Measurements from ENCODE around the gene EXOC6B.

The EXOC6B gene

DNA sequence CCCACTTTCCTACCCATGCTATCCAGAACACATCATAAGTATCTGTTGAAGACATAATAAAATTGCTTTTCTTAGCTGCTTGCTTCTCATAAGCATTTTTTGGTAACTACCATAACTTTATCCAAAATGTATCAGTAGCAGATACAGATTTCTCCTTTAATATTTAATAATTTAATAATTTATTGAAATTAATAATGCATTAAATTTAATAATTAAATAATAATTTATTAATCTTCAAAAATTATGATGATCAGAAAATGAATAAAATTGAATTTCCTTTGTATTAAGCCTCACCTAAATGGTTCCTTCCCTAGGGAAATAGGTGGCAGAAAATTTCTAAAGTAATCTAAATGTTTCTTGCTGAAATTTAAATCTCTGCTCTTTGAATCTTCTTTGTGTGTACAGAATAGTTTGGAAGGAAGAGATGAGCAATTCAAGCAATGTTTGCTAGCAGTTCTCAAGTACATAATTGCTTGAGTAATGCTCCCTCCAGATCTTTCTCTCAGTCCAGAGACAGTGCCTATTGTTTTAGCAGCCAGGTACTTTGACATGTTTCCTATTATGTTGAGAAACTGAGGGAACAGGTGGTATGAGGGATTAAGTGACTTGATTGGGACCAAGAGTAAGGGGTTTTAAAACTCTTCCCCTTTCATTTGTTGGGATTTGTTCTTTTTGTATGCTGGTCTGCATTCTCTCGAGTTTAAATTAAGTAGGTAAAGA lies 555.1 kb downstream of the EXOC6B start:
- Histone ChIP-seq H3K9me3 (replicated peaks; ENCODE audit: insufficient read depth, low read length) (no peaks in the 10 kb centered on the region), H3K9me2 (replicated peaks; ENCODE audit: insufficient read depth, low read length) (no peaks in the 10 kb centered on the region), H3K9ac (ENCODE audit: low read length) (no peak overlapping the region), H3K27me3 (replicated peaks; ENCODE audit: insufficient read depth, low read length) (no peaks in the 10 kb centered on the region), H4K20me1 (ENCODE audit: insufficient read depth, low read length) (no peaks in the 10 kb centered on the region), H2AFZ (ENCODE audit: low read length) (no peak overlapping the region), H3K36me3 (replicated peaks; ENCODE audit: insufficient read depth, low read length) (no peaks in the 10 kb centered on the region), H3K4me2 (ENCODE audit: low read depth, low read length) (no peak overlapping the region), H3F3A (ENCODE audit: insufficient read depth, low read length) (no peaks in the 10 kb centered on the region), H3K4me1 (ENCODE audit: low read length) (no peaks in the 10 kb centered on the region), H3K27ac (ENCODE audit: low read length) (no peak overlapping the region), H3K4me3 (ENCODE audit: low read length) (no peak overlapping the region), H3K79me2 (ENCODE audit: low read length) (no peaks in the 10 kb centered on the region)
- DNase-seq, result no peak
- TF ChIP-seq, protein P1, sequence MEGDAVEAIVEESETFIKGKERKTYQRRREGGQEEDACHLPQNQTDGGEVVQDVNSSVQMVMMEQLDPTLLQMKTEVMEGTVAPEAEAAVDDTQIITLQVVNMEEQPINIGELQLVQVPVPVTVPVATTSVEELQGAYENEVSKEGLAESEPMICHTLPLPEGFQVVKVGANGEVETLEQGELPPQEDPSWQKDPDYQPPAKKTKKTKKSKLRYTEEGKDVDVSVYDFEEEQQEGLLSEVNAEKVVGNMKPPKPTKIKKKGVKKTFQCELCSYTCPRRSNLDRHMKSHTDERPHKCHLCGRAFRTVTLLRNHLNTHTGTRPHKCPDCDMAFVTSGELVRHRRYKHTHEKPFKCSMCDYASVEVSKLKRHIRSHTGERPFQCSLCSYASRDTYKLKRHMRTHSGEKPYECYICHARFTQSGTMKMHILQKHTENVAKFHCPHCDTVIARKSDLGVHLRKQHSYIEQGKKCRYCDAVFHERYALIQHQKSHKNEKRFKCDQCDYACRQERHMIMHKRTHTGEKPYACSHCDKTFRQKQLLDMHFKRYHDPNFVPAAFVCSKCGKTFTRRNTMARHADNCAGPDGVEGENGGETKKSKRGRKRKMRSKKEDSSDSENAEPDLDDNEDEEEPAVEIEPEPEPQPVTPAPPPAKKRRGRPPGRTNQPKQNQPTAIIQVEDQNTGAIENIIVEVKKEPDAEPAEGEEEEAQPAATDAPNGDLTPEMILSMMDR (IDR thresholded peaks at IDR 0.05; ENCODE audit: low read length), result no peak
- TF ChIP-seq EZH2phosphoT487 (IDR thresholded peaks at IDR 0.05; ENCODE audit: low read length), result no peak
- TF ChIP-seq EZH2 (optimal IDR thresholded peaks at IDR 0.05; ENCODE audit: low read depth, low read length), result no peak

DNA sequence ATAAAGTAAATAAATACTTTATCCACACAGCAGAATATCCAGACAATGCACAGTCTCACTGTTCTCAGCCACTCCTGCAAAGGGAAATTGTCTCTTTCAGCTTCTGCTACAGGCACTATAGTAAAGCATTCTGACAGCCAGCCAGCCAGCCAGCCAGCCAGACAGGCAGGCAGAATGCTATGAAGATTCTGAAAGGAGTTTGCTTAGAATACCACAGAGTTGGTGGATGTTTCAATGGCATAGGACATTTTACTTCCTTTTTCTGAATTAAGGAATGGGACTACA lies 562.1 kb downstream of the EXOC6B start:
- Histone ChIP-seq H3K9me2 (replicated peaks; ENCODE audit: insufficient read depth, low read length) (no peaks in the 10 kb centered on the region), H3K9ac (ENCODE audit: low read length) (no peak overlapping the region), H3K4me1 (ENCODE audit: low read length) (no peaks in the 10 kb centered on the region), H3F3A (ENCODE audit: insufficient read depth, low read length) (no peaks in the 10 kb centered on the region), H3K4me2 (ENCODE audit: low read depth, low read length) (no peak overlapping the region), H3K27ac (ENCODE audit: low read length) (no peak overlapping the region), H3K9me3 (replicated peaks; ENCODE audit: insufficient read depth, low read length) (no peaks in the 10 kb centered on the region), H4K20me1 (ENCODE audit: insufficient read depth, low read length) (no peaks in the 10 kb centered on the region), H3K36me3 (replicated peaks; ENCODE audit: insufficient read depth, low read length) (no peaks in the 10 kb centered on the region), H3K4me3 (ENCODE audit: low read length) (no peak overlapping the region), H3K79me2 (ENCODE audit: low read length) (no peaks in the 10 kb centered on the region), H3K27me3 (replicated peaks; ENCODE audit: insufficient read depth, low read length) (no peaks in the 10 kb centered on the region), H2AFZ (ENCODE audit: low read length) (no peak overlapping the region)
- TF ChIP-seq, protein P1 (IDR thresholded peaks at IDR 0.05; ENCODE audit: low read length), result no peak
- TF ChIP-seq EZH2 (optimal IDR thresholded peaks at IDR 0.05; ENCODE audit: low read depth, low read length) (no peak), EZH2phosphoT487 (IDR thresholded peaks at IDR 0.05; ENCODE audit: low read length) (no peak)
- DNase-seq, result no peak

DNA sequence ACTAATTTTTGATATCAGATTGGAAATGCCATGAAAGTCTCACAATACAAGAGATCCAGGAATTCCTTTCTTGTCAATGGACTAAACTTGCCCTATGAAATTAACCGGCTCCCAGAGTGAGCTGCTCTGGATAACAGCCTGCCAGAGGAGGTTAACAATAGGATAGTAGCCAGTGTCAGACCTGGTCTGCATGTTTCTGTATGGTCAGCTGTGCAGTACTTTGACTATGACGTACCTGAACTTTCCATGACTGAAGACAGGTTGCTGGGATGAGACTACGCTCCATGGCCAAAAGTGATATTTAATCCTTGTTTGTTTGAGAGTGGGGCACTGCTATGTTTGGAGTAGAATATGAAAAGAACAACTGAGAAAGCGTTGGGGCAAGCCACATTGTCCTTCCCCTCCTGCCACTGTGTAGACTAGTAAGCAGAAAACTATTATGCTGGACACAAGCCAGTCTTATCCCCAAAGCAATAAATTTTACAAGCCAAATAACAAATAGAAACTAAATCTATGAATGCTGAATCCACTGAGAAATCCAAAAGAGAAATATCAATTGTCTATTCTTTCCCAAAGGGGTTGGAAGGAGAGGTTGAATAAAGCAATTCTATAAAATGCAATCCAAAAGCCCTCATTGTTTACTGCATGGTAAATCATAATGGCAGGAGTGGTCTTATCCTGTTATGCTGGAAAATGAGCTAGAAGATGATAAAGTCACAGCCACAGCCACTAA lies 562.6 kb downstream of the EXOC6B start:
- no peak overlapping the region for H3K4me2 ChIP-seq (ENCODE audit: low read depth, low read length)
- no peak for TF ChIP-seq EZH2phosphoT487 (IDR thresholded peaks at IDR 0.05; ENCODE audit: low read length)
- no peaks in the 10 kb centered on the region for H3K27me3 ChIP-seq (replicated peaks; ENCODE audit: insufficient read depth, low read length)
- no peak for DNase-seq
- no peaks in the 10 kb centered on the region for H3K79me2 ChIP-seq (ENCODE audit: low read length)
- H3K4me3 ChIP-seq (ENCODE audit: low read length), result no peak overlapping the region
- no peak overlapping the region for H3K27ac ChIP-seq (ENCODE audit: low read length)
- H3K9me3 ChIP-seq (replicated peaks; ENCODE audit: insufficient read depth, low read length), result no peaks in the 10 kb centered on the region
- H4K20me1 ChIP-seq (ENCODE audit: insufficient read depth, low read length), result no peaks in the 10 kb centered on the region
- H3K4me1 ChIP-seq (ENCODE audit: low read length), result no peaks in the 10 kb centered on the region
- no peaks in the 10 kb centered on the region for H3K36me3 ChIP-seq (replicated peaks; ENCODE audit: insufficient read depth, low read length)
- H3K9ac ChIP-seq (ENCODE audit: low read length), result no peak overlapping the region
- H2AFZ ChIP-seq (ENCODE audit: low read length), result no peak overlapping the region
- no peaks in the 10 kb centered on the region for H3K9me2 ChIP-seq (replicated peaks; ENCODE audit: insufficient read depth, low read length)
- no peaks in the 10 kb centered on the region for H3F3A ChIP-seq (ENCODE audit: insufficient read depth, low read length)

DNA sequence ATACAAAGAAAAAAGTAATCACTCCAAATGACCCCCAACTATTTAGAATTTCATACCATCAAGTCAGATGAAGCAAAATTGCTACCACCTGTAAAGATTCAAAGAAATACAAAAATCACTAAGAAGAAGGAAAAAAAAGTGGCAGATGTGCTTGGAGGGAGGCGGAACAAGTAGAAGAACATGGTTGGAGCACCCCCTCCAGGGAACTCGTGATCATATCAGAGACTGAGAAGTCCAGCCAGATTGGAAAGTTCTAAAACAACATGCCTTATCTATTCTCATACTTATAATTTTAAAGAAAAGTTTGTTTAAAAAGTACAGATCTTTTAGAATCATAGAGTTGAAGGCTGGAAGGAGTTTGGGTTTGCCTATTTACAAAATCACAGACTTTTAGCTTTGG lies 564.8 kb downstream of the EXOC6B start:
- Histone ChIP-seq H3K27ac (ENCODE audit: low read length) (no peak overlapping the region), H3K9me3 (replicated peaks; ENCODE audit: insufficient read depth, low read length) (no peaks in the 10 kb centered on the region), H3K4me2 (ENCODE audit: low read depth, low read length) (no peak overlapping the region), H2AFZ (ENCODE audit: low read length) (no peak overlapping the region), H3K36me3 (replicated peaks; ENCODE audit: insufficient read depth, low read length) (no peaks in the 10 kb centered on the region), H3F3A (ENCODE audit: insufficient read depth, low read length) (no peaks in the 10 kb centered on the region), H4K20me1 (ENCODE audit: insufficient read depth, low read length) (no peaks in the 10 kb centered on the region), H3K27me3 (replicated peaks; ENCODE audit: insufficient read depth, low read length) (no peaks in the 10 kb centered on the region), H3K9ac (ENCODE audit: low read length) (no peak overlapping the region), H3K4me1 (ENCODE audit: low read length) (no peaks in the 10 kb centered on the region), H3K79me2 (ENCODE audit: low read length) (no peaks in the 10 kb centered on the region), H3K4me3 (ENCODE audit: low read length) (no peak overlapping the region), H3K9me2 (replicated peaks; ENCODE audit: insufficient read depth, low read length) (no peaks in the 10 kb centered on the region)
- TF ChIP-seq EZH2phosphoT487 (IDR thresholded peaks at IDR 0.05; ENCODE audit: low read length) (no peak), EZH2 (optimal IDR thresholded peaks at IDR 0.05; ENCODE audit: low read depth, low read length) (no peak)
- TF ChIP-seq, protein P1 (IDR thresholded peaks at IDR 0.05; ENCODE audit: low read length), result no peak
- DNase-seq, result no peak

Data from MM.1S (cell line).